Stomach smooth muscle (tissue), 2 donors: ENCODE measurements around the gene TAF1B.
A peak's percentile ranks its signal among the peaks of the same experiment; 100 is the strongest.

Experiments used
- H3K27ac ChIP-seq: one replicate; pipeline ENCODE4 v1.7.0; 2013; ENCODE audit warnings: mild to moderate bottlenecking, low read length, inconsistent platforms
- H3K27me3 ChIP-seq, 2 donors: one replicate each; pipeline ENCODE4 v1.7.0; 2013; ENCODE audit warnings: low read length in 2 of 2; ENCODE audit not compliant: insufficient read depth in 2 of 2, control insufficient read depth in 1 of 2
- H3K36me3 ChIP-seq, 2 donors: one replicate each; pipeline ENCODE4 v1.7.0; 2013; ENCODE audit warnings: low read length in 2 of 2; ENCODE audit not compliant: control insufficient read depth in 2 of 2, insufficient read depth in 2 of 2
- H3K4me1 ChIP-seq: one replicate; pipeline ENCODE4 v1.7.0; 2013; ENCODE audit warnings: low read length; ENCODE audit not compliant: control insufficient read depth, insufficient read depth
- H3K4me3 ChIP-seq, 2 donors: one replicate each; pipeline ENCODE4 v1.7.0; 2013; ENCODE audit warnings: low read length in 2 of 2
- H3K9ac ChIP-seq, 2 donors: one replicate each; pipeline ENCODE4 v1.7.0; 2013; ENCODE audit warnings: low read length in 2 of 2, mild to moderate bottlenecking in 1 of 2
- H3K9me3 ChIP-seq, 2 donors: one replicate each; pipeline ENCODE4 v1.7.0; 2013; ENCODE audit warnings: low read length in 2 of 2; ENCODE audit not compliant: control insufficient read depth in 2 of 2
- donor health status: healthy.
- donor health status: Pancreatic carcinoma.

Gene TAF1B

GRCh38 chr2:9809448-9810088 lies 33.7 kb upstream of the TAF1B start:
- no peaks in the 10 kb centered on the region for H3K27me3 ChIP-seq
- peaks cover 8% of the 10 kb centered on the region for H3K4me1 ChIP-seq
- no peak overlapping the region for H3K27ac ChIP-seq
- no peak overlapping the region for H3K9ac ChIP-seq
- H3K9me3 ChIP-seq: no peaks in the 10 kb centered on the region
- H3K4me3 ChIP-seq: no peak overlapping the region
- H3K36me3 ChIP-seq: no peaks in the 10 kb centered on the region

- H3K9ac ChIP-seq: no peak overlapping the region
- no peak overlapping the region for H3K4me3 ChIP-seq
- H3K4me1 ChIP-seq: peaks cover 8% of the 10 kb centered on the region
- no peaks in the 10 kb centered on the region for H3K27me3 ChIP-seq
- no peaks in the 10 kb centered on the region for H3K36me3 ChIP-seq
- no peak overlapping the region for H3K27ac ChIP-seq
- H3K9me3 ChIP-seq: no peaks in the 10 kb centered on the region
Measured at GRCh38 chr2:9811216-9811615, 32.1 kb upstream of the TAF1B start.

GRCh38 chr2:9811679-9812511 lies 31.4 kb upstream of the TAF1B start:
- Histone ChIP-seq H3K27me3 (no peaks in the 10 kb centered on the region), H3K9ac (no peak overlapping the region), H3K27ac (no peak overlapping the region), H3K4me3 (no peak overlapping the region), H3K9me3 (no peaks in the 10 kb centered on the region), H3K36me3 (no peaks in the 10 kb centered on the region), H3K4me1 (peaks cover 8% of the 10 kb centered on the region)

- Histone ChIP-seq H3K4me1 (peaks cover 8% of the 10 kb centered on the region), H3K36me3 (no peaks in the 10 kb centered on the region), H3K27ac (no peak overlapping the region), H3K27me3 (no peaks in the 10 kb centered on the region), H3K9me3 (no peaks in the 10 kb centered on the region), H3K9ac (no peak overlapping the region), H3K4me3 (no peak overlapping the region)
Measured at GRCh38 chr2:9812945-9813311, 30.3 kb upstream of the TAF1B start.

- H3K27me3 ChIP-seq: no peaks in the 10 kb centered on the region
- H3K36me3 ChIP-seq: no peaks in the 10 kb centered on the region
- H3K9ac ChIP-seq: no peak overlapping the region
Measured at GRCh38 chr2:9813312-9814128, 29.8 kb upstream of the TAF1B start.

DNA sequence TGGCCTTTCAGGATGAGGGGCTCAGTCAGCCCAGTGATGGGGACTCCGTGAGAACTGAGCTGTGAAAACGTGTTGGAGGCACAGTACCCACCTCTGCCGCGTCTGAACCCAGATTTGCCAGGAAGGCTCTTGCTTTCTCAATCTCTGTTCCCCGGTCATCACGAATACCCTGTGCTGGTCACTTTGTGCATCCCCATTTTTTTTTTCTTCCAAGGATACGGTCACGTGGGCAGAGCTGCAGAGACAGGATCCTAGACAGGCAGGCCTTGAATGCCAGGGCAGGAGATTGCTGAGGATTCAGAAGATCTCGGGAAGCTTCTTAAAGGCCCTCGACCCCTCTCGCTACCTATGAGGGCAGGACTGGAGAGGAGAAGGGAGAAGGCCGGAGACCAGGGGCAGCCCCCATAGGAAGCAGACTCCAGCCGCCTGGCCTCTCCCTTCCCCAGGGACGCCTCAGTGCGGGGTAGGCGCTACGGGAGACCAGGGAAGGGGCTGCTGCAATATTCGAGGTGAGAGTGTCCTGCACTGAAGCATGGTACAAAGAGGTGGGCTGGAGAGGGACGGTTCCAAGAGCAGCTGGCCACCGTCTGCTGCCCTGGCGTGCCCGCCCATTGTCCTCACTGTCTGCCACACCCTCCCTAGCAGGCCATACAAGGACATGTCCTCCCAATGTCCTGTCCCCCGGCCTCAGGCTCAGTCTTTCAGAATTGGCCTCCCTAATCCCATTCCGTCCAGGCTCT lies 29.0 kb upstream of the TAF1B start:
- Histone ChIP-seq H3K27me3 (no peaks in the 10 kb centered on the region), H3K4me3 (peak overlapping the region; percentile 44 to 67), H3K36me3 (no peaks in the 10 kb centered on the region), H3K27ac (no peak overlapping the region), H3K9me3 (no peaks in the 10 kb centered on the region), H3K4me1 (peaks cover 8% of the 10 kb centered on the region), H3K9ac (no peak overlapping the region)

More at GRCh38 chr2:9813312-9814128, 29.8 kb upstream of the TAF1B start:
- Histone ChIP-seq H3K4me1 (peaks cover 8% of the 10 kb centered on the region), H3K9me3 (no peaks in the 10 kb centered on the region), H3K27ac (no peak overlapping the region), H3K4me3 (peak overlapping the region; percentile 44 to 67)

DNA sequence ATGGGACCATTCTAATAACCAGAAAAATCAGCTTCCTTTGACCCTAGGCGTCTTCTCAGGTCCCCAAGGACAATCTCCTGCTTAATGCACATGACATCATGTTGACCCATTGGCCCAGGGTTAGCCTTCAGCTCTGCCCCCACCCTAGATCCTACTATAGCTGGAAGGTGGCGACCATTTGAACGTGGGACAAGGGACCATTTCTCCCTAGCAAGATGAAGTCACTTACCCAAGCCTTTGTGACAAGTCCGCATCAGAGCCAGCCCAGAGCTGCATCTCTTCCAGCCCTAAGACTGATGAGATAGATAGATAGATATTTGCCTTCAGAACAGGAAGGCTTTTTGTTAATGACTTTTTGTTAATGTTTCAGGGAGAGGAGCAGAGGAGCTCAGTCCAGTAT lies 28.2 kb upstream of the TAF1B start:
- no peaks in the 10 kb centered on the region for H3K9me3 ChIP-seq
- H3K4me1 ChIP-seq: peaks cover 8% of the 10 kb centered on the region
- no peak overlapping the region for H3K9ac ChIP-seq
- no peak overlapping the region for H3K27ac ChIP-seq
- no peaks in the 10 kb centered on the region for H3K36me3 ChIP-seq
- no peak overlapping the region for H3K4me3 ChIP-seq
- H3K27me3 ChIP-seq: no peaks in the 10 kb centered on the region

GRCh38 chr2:9815844-9816279 lies 27.4 kb upstream of the TAF1B start:
- Histone ChIP-seq H3K9me3 (no peaks in the 10 kb centered on the region), H3K9ac (no peak overlapping the region), H3K27me3 (no peaks in the 10 kb centered on the region), H3K4me1 (peaks cover 8% of the 10 kb centered on the region), H3K4me3 (no peak overlapping the region), H3K36me3 (no peaks in the 10 kb centered on the region), H3K27ac (no peak overlapping the region)

GRCh38 chr2:9818097-9818496 lies 25.2 kb upstream of the TAF1B start:
- H3K9me3 ChIP-seq: no peaks in the 10 kb centered on the region

GRCh38 chr2:9819551-9819950 lies 23.7 kb upstream of the TAF1B start:
- Histone ChIP-seq H3K4me1 (no peaks in the 10 kb centered on the region), H3K36me3 (no peaks in the 10 kb centered on the region), H3K4me3 (no peak overlapping the region), H3K27ac (no peak overlapping the region), H3K9ac (no peak overlapping the region), H3K27me3 (no peaks in the 10 kb centered on the region), H3K9me3 (no peaks in the 10 kb centered on the region)

More at GRCh38 chr2:9818097-9818496, 25.2 kb upstream of the TAF1B start:
- Histone ChIP-seq H3K36me3 (no peaks in the 10 kb centered on the region), H3K4me1 (peaks cover 8% of the 10 kb centered on the region), H3K4me3 (no peak overlapping the region), H3K27me3 (no peaks in the 10 kb centered on the region), H3K9ac (no peak overlapping the region), H3K27ac (no peak overlapping the region)
